ENCODE results near the gene ATPAF2. TPM values are rescaled to one million over a fixed set of nuclear protein-coding genes. Genes with fewer than 3 reads are reported as not detected.

ATPAF2 gene
- total RNA-seq, 1 experiment from 2014 or later = 40.5 TPM

DNA sequence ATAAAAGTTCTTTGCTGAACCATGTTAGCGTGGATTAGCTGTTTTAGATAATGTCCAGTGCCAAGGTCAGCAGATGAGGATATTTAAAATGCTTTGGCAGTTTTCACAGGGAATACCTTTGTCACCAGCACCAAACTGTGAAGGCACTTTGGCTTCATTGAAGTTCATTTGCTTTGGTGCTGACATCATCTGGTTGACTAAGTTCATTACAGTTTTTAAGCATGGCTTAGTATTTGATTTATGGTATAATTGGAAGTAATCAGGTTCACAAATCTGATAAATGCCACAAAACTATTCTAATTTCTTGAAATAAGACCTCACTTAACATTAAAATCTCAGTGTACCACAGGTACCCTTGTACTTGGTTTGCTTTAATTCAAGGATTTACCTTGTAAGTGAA lies 4.5 kb upstream of the ATPAF2 start:
- Histone ChIP-seq H3K79me2 (ENCODE audit: low read length) (peaks cover 46% of the 10 kb centered on the region), H3K9me2 (replicated peaks; ENCODE audit: low read length) (no peaks in the 10 kb centered on the region), H3K9ac (ENCODE audit: low read length) (no peak overlapping the region), H3F3A (ENCODE audit: low read length, unreplicated experiment) (no peaks in the 10 kb centered on the region), H4K20me1 (ENCODE audit: low read length) (no peaks in the 10 kb centered on the region), H3K27ac (ENCODE audit: low read length) (no peak overlapping the region), H3K36me3 (ENCODE audit: low read depth, low read length) (peaks cover 7% of the 10 kb centered on the region; the same call in 1 of the 2 replicates), H3K9me3 (ENCODE audit: low read length) (no peaks in the 10 kb centered on the region), H3K4me3 (ENCODE audit: low read length) (no peak overlapping the region), H3K4me1 (ENCODE audit: insufficient read depth, low read length) (peaks cover 25% of the 10 kb centered on the region), H2AFZ (ENCODE audit: low read length) (no peak overlapping the region), H3K4me2 (ENCODE audit: low read length) (no peak overlapping the region), H3K27me3 (ENCODE audit: low read length) (no peaks in the 10 kb centered on the region)
- no peak for ATAC-seq
- TF ChIP-seq EZH2phosphoT487 (IDR thresholded peaks at IDR 0.05; ENCODE audit: borderline replicate concordance, low read length) = no peak
- TF ChIP-seq EZH2 (IDR thresholded peaks at IDR 0.05; ENCODE audit: low read length, unreplicated experiment) = no peak
- TF ChIP-seq, protein P1, sequence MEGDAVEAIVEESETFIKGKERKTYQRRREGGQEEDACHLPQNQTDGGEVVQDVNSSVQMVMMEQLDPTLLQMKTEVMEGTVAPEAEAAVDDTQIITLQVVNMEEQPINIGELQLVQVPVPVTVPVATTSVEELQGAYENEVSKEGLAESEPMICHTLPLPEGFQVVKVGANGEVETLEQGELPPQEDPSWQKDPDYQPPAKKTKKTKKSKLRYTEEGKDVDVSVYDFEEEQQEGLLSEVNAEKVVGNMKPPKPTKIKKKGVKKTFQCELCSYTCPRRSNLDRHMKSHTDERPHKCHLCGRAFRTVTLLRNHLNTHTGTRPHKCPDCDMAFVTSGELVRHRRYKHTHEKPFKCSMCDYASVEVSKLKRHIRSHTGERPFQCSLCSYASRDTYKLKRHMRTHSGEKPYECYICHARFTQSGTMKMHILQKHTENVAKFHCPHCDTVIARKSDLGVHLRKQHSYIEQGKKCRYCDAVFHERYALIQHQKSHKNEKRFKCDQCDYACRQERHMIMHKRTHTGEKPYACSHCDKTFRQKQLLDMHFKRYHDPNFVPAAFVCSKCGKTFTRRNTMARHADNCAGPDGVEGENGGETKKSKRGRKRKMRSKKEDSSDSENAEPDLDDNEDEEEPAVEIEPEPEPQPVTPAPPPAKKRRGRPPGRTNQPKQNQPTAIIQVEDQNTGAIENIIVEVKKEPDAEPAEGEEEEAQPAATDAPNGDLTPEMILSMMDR (conservative IDR thresholded peaks at IDR 0.05; ENCODE audit: low read depth, low read length) = peak; percentile 52
- ChIA-PET POLR2A (ENCODE audit: unreplicated experiment) (no interaction called here), CTCF (no interaction called here)
- intact Hi-C loops (cut with micrococcal nuclease) = no loop called here
- no TSS peak for BruUV-seq (replicated peaks)
- peak; percentile 61 for DNase-seq

DNA sequence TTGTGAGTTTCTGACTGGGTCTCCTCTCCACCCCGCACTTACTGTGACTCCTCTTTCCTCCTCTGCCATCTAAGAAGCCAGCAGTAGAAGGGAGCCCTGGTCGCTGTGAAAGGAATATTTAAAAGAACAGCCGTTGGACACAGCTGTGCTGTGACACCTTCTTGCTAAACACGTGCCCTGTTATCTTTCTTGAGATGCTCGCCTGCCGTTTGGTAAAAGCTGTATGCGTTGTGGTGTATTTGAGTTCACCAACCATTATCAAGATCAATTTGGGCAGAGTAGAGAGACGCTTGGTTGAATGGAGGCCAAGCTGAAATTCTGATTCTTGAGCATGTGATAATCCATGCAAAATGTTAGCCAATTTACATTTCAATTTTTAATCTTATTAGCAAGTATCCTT lies 4.0 kb upstream of the ATPAF2 start:
- ATAC-seq = no peak
- H3K36me3 ChIP-seq (ENCODE audit: low read depth, low read length) = peaks cover 7% of the 10 kb centered on the region; the same call in 1 of the 2 replicates
- H3K9me2 ChIP-seq (replicated peaks; ENCODE audit: low read length) = no peaks in the 10 kb centered on the region
- no peak for DNase-seq
- H3K4me3 ChIP-seq (ENCODE audit: low read length) = no peak overlapping the region
- H3F3A ChIP-seq (ENCODE audit: low read length, unreplicated experiment) = no peaks in the 10 kb centered on the region
- H3K9me3 ChIP-seq (ENCODE audit: low read length) = no peaks in the 10 kb centered on the region
- H2AFZ ChIP-seq (ENCODE audit: low read length) = no peak overlapping the region
- intact Hi-C loops (cut with micrococcal nuclease) = no loop called here
- ChIA-PET POLR2A (ENCODE audit: unreplicated experiment) (no interaction called here), CTCF (no interaction called here)
- no peak overlapping the region for H3K27ac ChIP-seq (ENCODE audit: low read length)
- H3K9ac ChIP-seq (ENCODE audit: low read length) = no peak overlapping the region
- no peak overlapping the region for H3K4me2 ChIP-seq (ENCODE audit: low read length)
- peaks cover 51% of the 10 kb centered on the region for H3K79me2 ChIP-seq (ENCODE audit: low read length)
- H3K4me1 ChIP-seq (ENCODE audit: insufficient read depth, low read length) = peaks cover 28% of the 10 kb centered on the region
- BruUV-seq (replicated peaks) = no TSS peak
- H4K20me1 ChIP-seq (ENCODE audit: low read length) = no peaks in the 10 kb centered on the region
- TF ChIP-seq EZH2phosphoT487 (IDR thresholded peaks at IDR 0.05; ENCODE audit: borderline replicate concordance, low read length) = no peak
- no peaks in the 10 kb centered on the region for H3K27me3 ChIP-seq (ENCODE audit: low read length)

DNA sequence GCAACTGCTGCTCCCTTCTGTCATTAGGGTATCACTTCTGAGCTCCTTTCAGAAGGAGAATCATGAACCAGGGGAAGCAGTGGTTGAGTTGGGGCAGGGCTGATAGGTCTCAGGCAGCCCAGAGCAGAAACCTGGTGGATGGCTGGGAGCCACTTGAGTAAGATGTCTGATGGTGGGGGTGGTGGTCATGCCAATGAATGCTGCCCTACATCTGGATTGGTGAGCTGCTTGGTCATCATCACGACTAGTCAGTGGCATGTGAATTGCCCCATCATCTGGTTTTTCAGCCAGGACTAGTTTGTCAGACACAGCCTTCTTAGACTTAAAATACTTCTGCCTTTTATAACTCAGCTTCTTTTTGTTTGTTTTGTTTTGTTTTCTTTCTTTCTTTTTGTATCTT lies 2.8 kb upstream of the ATPAF2 start:
- Histone ChIP-seq H3K79me2 (ENCODE audit: low read length) (peaks cover 63% of the 10 kb centered on the region), H3K27me3 (ENCODE audit: low read length) (no peaks in the 10 kb centered on the region), H3K27ac (ENCODE audit: low read length) (no peak overlapping the region), H3K4me3 (ENCODE audit: low read length) (peak overlapping the region; percentile 79; the same call in 1 of the 2 replicates), H3K36me3 (ENCODE audit: low read depth, low read length) (no peaks in the 10 kb centered on the region; the same call in 1 of the 2 replicates), H2AFZ (ENCODE audit: low read length) (no peak overlapping the region), H3K9me2 (replicated peaks; ENCODE audit: low read length) (no peaks in the 10 kb centered on the region), H3K9ac (ENCODE audit: low read length) (no peak overlapping the region), H3K4me2 (ENCODE audit: low read length) (peak overlapping the region; percentile 100), H3K9me3 (ENCODE audit: low read length) (no peaks in the 10 kb centered on the region), H4K20me1 (ENCODE audit: low read length) (no peaks in the 10 kb centered on the region), H3F3A (ENCODE audit: low read length, unreplicated experiment) (no peaks in the 10 kb centered on the region), H3K4me1 (ENCODE audit: insufficient read depth, low read length) (peaks cover 33% of the 10 kb centered on the region)
- ATAC-seq (no peak), DNase-seq (peak; percentile 56)
- no peak for TF ChIP-seq EZH2phosphoT487 (IDR thresholded peaks at IDR 0.05; ENCODE audit: borderline replicate concordance, low read length)
- TF ChIP-seq, protein P1 (conservative IDR thresholded peaks at IDR 0.05; ENCODE audit: low read depth, low read length) = no peak
- TF ChIP-seq EZH2 (IDR thresholded peaks at IDR 0.05; ENCODE audit: low read length, unreplicated experiment) = no peak
- intact Hi-C loops (cut with micrococcal nuclease) = no loop called here
- ChIA-PET POLR2A (ENCODE audit: unreplicated experiment) (no interaction called here), CTCF (no interaction called here)
- BruUV-seq (replicated peaks) = no TSS peak
